PC-9 (cell line): ENCODE measurements around the gene STAC. TPM values are rescaled to one million over a fixed set of nuclear protein-coding genes. Genes with fewer than 3 reads are reported as not detected.

ENCODE experiments used
- BruUV-seq: library from RNA; stranded (reverse); fragments of 400-500 nt; replicated peaks from 2 replicates; lab custom pipeline; 2021; lab: Mats Ljungman, UMichigan
- CTCF ChIA-PET: fragments of 300-600 bp; sonication (Branson Sonifier 250); formaldehyde crosslinking; loops from one replicate; lab custom pipeline; 2022; ENCODE audit warnings: antibody characterized with exemption; lab: Charles Lee
- POLR2A ChIA-PET: fragments of 300-600 bp; sonication (Branson Sonifier 250); formaldehyde crosslinking; loops from one replicate; lab custom pipeline; 2022; ENCODE audit warnings: antibody characterized with exemption; ENCODE audit not compliant: unreplicated experiment; lab: Charles Lee
- DNase-seq, 2 experiments: peaks; one replicate each; pipeline versions ENCODE4 v3.0.0 to v3.0.0-alpha.2; 2015 to 2022; ENCODE audit warnings: mixed read lengths in 1 of 2
- H2AFZ ChIP-seq: fragments of 200-600 bp; sonication (generic); 2 replicates; pipeline ENCODE4 v1.8.1; 2017; ENCODE audit warnings: antibody characterized with exemption
- H3F3A ChIP-seq: fragments of 200-600 bp; sonication (generic); 2 replicates; pipeline ENCODE4 v1.8.1; 2017; ENCODE audit warnings: antibody characterized with exemption, mild to moderate bottlenecking, low read depth; ENCODE audit not compliant: insufficient read depth
- H3K27ac ChIP-seq: fragments of 200-600 bp; sonication (generic); 2 replicates; pipeline ENCODE4 v1.6.1; 2016; ENCODE audit warnings: mixed run types
- H3K27me3 ChIP-seq: fragments of 200-600 bp; sonication (generic); 2 replicates; pipeline ENCODE4 v1.6.1; 2016; ENCODE audit warnings: low read depth, mixed run types; ENCODE audit not compliant: insufficient read depth
- H3K36me3 ChIP-seq: fragments of 200-600 bp; sonication (generic); 2 replicates; pipeline ENCODE4 v1.6.1; 2016; ENCODE audit warnings: low read depth, mixed run types
- H3K4me1 ChIP-seq: fragments of 200-600 bp; sonication (generic); replicated peaks from 2 replicates; pipeline ENCODE4 v1.6.1; 2016; ENCODE audit warnings: mixed run types; ENCODE audit not compliant: insufficient read depth
- H3K4me2 ChIP-seq: fragments of 200-600 bp; sonication (generic); 2 replicates; pipeline ENCODE4 v1.6.1; 2017; ENCODE audit warnings: mixed run types
- H3K4me3 ChIP-seq: fragments of 200-600 bp; sonication (generic); 2 replicates; pipeline ENCODE4 v1.6.1; 2016; ENCODE audit warnings: mixed run types
- H3K79me2 ChIP-seq: fragments of 200-600 bp; sonication (generic); 2 replicates; pipeline ENCODE4 v1.6.1; 2017; ENCODE audit warnings: low read depth, mixed run types
- H3K9me2 ChIP-seq: fragments of 200-600 bp; sonication (generic); 2 replicates; pipeline ENCODE4 v1.8.1; 2017; ENCODE audit warnings: mild to moderate bottlenecking; ENCODE audit not compliant: insufficient read depth
- H3K9me3 ChIP-seq: fragments of 200-600 bp; sonication (generic); 2 replicates; pipeline ENCODE4 v1.8.1; 2016; ENCODE audit warnings: low read depth; ENCODE audit not compliant: insufficient read depth
- H4K20me1 ChIP-seq: fragments of 200-600 bp; sonication (generic); 2 replicates; pipeline ENCODE4 v1.8.1; 2017; ENCODE audit not compliant: insufficient read depth
- CTCF ChIP-seq: fragments of 200-600 bp; sonication (generic); conservative IDR thresholded peaks from 2 replicates; pipeline ENCODE4 v1.6.1; 2017; ENCODE audit warnings: mixed run types, antibody characterized with exemption, mild to moderate bottlenecking, moderate library complexity
- EZH2 ChIP-seq: fragments of 200-600 bp; sonication (generic); IDR thresholded peaks from 2 replicates; pipeline ENCODE4 v1.8.0; 2017; ENCODE audit warnings: antibody characterized with exemption, low read depth
- intact Hi-C: fragments of 100-400 bp; cut with micrococcal nuclease; formaldehyde crosslinking; loops from one replicate; pipeline ENCODE4 v1.10.0; 2022; ENCODE audit not compliant: unreplicated experiment
- total RNA-seq: library from RNA; stranded (reverse); gene quantifications from 2 replicates; pipeline ENCODE4 v1.2.3, GENCODE V29; 2021

STAC gene
- total RNA-seq, 1 experiment from 2014 or later: 17.6 TPM

- no peaks in the 10 kb centered on the region for H3K27me3 ChIP-seq
- POLR2A ChIA-PET: no interaction called here
- no peaks in the 10 kb centered on the region; the same call in 1 of the 2 replicates for H4K20me1 ChIP-seq
- H2AFZ ChIP-seq: no peak overlapping the region
- CTCF ChIA-PET: no interaction called here
- BruUV-seq: no TSS peak
- no peaks in the 10 kb centered on the region for H3K9me2 ChIP-seq
- H3K4me3 ChIP-seq: no peak overlapping the region
- H3K27ac ChIP-seq: no peak overlapping the region
- no peaks in the 10 kb centered on the region for H3K4me1 ChIP-seq
- H3K4me2 ChIP-seq: no peak overlapping the region
- DNase-seq: no peak
- H3K9me3 ChIP-seq: no peaks in the 10 kb centered on the region
- no peaks in the 10 kb centered on the region for H3K36me3 ChIP-seq
- intact Hi-C loops: no loop called here
- no peaks in the 10 kb centered on the region for H3K79me2 ChIP-seq
- TF ChIP-seq CTCF (no peak), EZH2 (no peak)
- H3F3A ChIP-seq: no peaks in the 10 kb centered on the region
Measured at GRCh38 chr3:36455406-36455805, 75.1 kb downstream of the STAC start.

DNA sequence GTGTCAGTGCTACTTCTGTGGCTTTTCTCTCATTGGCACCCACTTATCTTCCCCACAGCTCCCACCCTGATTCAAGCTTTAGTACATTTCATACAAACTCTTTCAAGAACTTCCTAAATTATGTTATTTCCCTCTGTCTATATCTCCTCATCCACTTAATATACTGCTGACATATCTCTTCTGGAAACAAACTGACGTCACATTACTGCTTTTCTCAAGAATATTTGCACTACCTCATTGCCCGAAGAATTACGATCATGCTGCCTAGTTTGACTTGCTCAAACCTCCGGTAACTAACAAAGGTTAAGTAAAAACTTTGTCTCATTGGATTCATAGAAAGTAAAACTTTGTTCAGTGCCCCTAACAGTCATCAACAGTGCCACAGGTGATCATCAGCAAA, 76.5 kb downstream of the STAC start:
- H3F3A ChIP-seq: no peaks in the 10 kb centered on the region
- no peaks in the 10 kb centered on the region for H3K27me3 ChIP-seq
- no peaks in the 10 kb centered on the region for H3K4me1 ChIP-seq
- CTCF ChIA-PET: no interaction called here
- BruUV-seq: no TSS peak
- intact Hi-C loops: no loop called here
- H3K79me2 ChIP-seq: no peaks in the 10 kb centered on the region
- DNase-seq: no peak
- H4K20me1 ChIP-seq: no peaks in the 10 kb centered on the region; the same call in 1 of the 2 replicates
- H3K9me3 ChIP-seq: no peaks in the 10 kb centered on the region
- no peak overlapping the region for H3K4me2 ChIP-seq
- H3K9me2 ChIP-seq: no peaks in the 10 kb centered on the region
- H2AFZ ChIP-seq: no peak overlapping the region
- TF ChIP-seq EZH2: no peak
- no peak for TF ChIP-seq CTCF
- H3K36me3 ChIP-seq: no peaks in the 10 kb centered on the region
- H3K4me3 ChIP-seq: no peak overlapping the region
- POLR2A ChIA-PET: no interaction called here
- no peak overlapping the region for H3K27ac ChIP-seq

- no peak for DNase-seq
- intact Hi-C loops: no loop called here
- CTCF ChIA-PET: interaction anchor here (0.7 kb wide), 1 partner anchor 1358 kb away, joined by 3 read pairs; no protein-coding TSS in a partner anchor
- Histone ChIP-seq H3K36me3 (no peaks in the 10 kb centered on the region), H3K79me2 (no peaks in the 10 kb centered on the region), H3K4me3 (no peak overlapping the region), H3K9me2 (no peaks in the 10 kb centered on the region), H3K27me3 (no peaks in the 10 kb centered on the region), H3K4me2 (no peak overlapping the region), H3F3A (no peaks in the 10 kb centered on the region), H3K4me1 (no peaks in the 10 kb centered on the region), H2AFZ (no peak overlapping the region), H3K9me3 (no peaks in the 10 kb centered on the region), H4K20me1 (no peaks in the 10 kb centered on the region; the same call in 1 of the 2 replicates), H3K27ac (no peak overlapping the region)
- no TSS peak for BruUV-seq
- POLR2A ChIA-PET: interaction anchor here (0.6 kb wide), 1 partner anchor 11 kb away, joined by 6 read pairs; no protein-coding TSS in a partner anchor
- no peak for TF ChIP-seq EZH2
- no peak for TF ChIP-seq CTCF
Measured at GRCh38 chr3:36457667-36458066, 77.4 kb downstream of the STAC start.
